DND-41 (cell line): ENCODE results near the gene VIL1.

Source experiments
- CTCF ChIP-seq: IDR thresholded peaks from 2 replicates; pipeline ENCODE4 v1.5.1; 2012; ENCODE audit warnings: borderline replicate concordance, low read length, moderate library complexity, mild to moderate bottlenecking; ENCODE audit not compliant: poor library complexity, severe bottlenecking; ENCODE audit errors: extremely low read depth
- EZH2 ChIP-seq: IDR thresholded peaks from 3 replicates; pipeline ENCODE4 v1.6.1; 2012; ENCODE audit warnings: borderline replicate concordance, low read depth, mild to moderate bottlenecking, moderate library complexity, low read length, inconsistent platforms; ENCODE audit not compliant: severe bottlenecking

- TF ChIP-seq CTCF = no peak
- no peak for TF ChIP-seq EZH2
Measured at GRCh38 chr2:218395090-218395444, 23.9 kb upstream of the VIL1 start.
